ENCODE data around the gene CCDC3.

CCDC3 gene

DNA sequence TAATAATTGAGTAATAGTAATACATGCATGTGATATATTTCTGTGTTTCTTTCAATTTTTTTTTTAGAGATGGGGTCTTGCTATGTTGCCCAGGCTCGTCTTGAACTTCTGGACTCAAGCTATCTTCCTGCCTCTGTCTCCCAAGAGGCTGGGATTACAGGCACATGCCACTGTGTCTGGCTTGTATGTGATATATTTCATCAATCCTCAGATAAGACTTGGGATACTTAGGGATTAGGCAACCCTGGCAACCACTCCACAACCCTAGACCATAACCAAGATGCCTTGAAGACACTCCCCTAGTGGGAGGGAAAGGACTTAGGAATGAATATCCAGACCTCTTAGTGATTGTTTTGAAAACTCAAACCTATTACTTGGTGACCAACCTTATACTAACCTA is 154.8 kb downstream of the CCDC3 start:
- DNase-seq (ENCODE audit: insufficient read length) (no peak), FAIRE-seq (no peak)
- TF ChIP-seq POLR2AphosphoS5 (IDR thresholded peaks at IDR 0.05; ENCODE audit: low read depth, low read length) (no peak), TAF1 (IDR thresholded peaks at IDR 0.05; ENCODE audit: borderline replicate concordance, low read depth, low read length) (no peak), POLR2A (IDR thresholded peaks at IDR 0.05; ENCODE audit: low read depth, low read length) (no peak)

All from GM12892 (cell line).